Psoas muscle (tissue), 8 donors: ENCODE measurements around the gene UBXN1. TPM values are rescaled to one million over a fixed set of nuclear protein-coding genes. Genes with fewer than 3 reads are reported as not detected.

Source experiments
- ATAC-seq, 4 donors: fragments of 200-7000 bp; cut with Tn5 transposase; one replicate each; pipeline ENCODE4 v1.9.1; 2020; ENCODE audit warnings: moderate library complexity in 3 of 4, mild to moderate bottlenecking in 2 of 4
- DNase-seq, 2 donors: peaks; one replicate each; pipeline ENCODE4 v3.0.0-alpha.2; 2020
- H3K27ac ChIP-seq: fragments of 200-600 bp; one replicate; pipeline ENCODE4 v1.8.0; 2022
- H3K27me3 ChIP-seq, 3 donors: fragments of 200-600 bp in 1 of 3; one replicate each; pipeline versions ENCODE4 v1.6.1 to v1.8.0; 2013 to 2022; ENCODE audit warnings: low read length in 2 of 3, mild to moderate bottlenecking in 2 of 3, moderate library complexity in 1 of 3; ENCODE audit not compliant: insufficient read depth in 3 of 3
- H3K36me3 ChIP-seq, 2 donors: fragments of 200-600 bp in 1 of 2; one replicate each; pipeline versions ENCODE4 v1.6.1 to v1.8.0; 2013 to 2022; ENCODE audit warnings: low read depth in 1 of 2, mild to moderate bottlenecking in 1 of 2, moderate library complexity in 1 of 2; ENCODE audit not compliant: insufficient read depth in 1 of 2
- H3K4me1 ChIP-seq: fragments of 200-600 bp; one replicate; pipeline ENCODE4 v1.8.0; 2022
- H3K4me3 ChIP-seq: fragments of 200-600 bp; one replicate; pipeline ENCODE4 v1.8.0; 2022; ENCODE audit warnings: mild to moderate bottlenecking
- H3K9me3 ChIP-seq: fragments of 200-600 bp; one replicate; pipeline ENCODE4 v1.8.0; 2022
- CTCF ChIP-seq: fragments of 200-600 bp; IDR thresholded peaks from one replicate; pipeline ENCODE4 v1.8.0; 2022; ENCODE audit warnings: antibody characterized with exemption
- whole genome bisulfite sequencing, 3 donors: extraction: QIAGEN DNeasy Blood & Tissue Kit; methylation state at CpG; one replicate each; pipeline versions ENCODE4 v1.1.6 to v1.1.7; 2013; 5-methylcytosine and 5-hydroxymethylcytosine counted together
- intact Hi-C, 2 donors: fragments of 100-400 bp; cut with DNase I; formaldehyde crosslinking; loops; one replicate each; pipeline versions ENCODE4 v1.11.0 to v1.14.2; 2022
- polyA plus RNA-seq, 3 donors: library from polyadenylated mRNA; stranded (reverse); fragments of 200-250 nt; gene quantifications; one replicate each; pipeline ENCODE4 v1.2.3, GENCODE V29; 2013
- total RNA-seq, 4 donors: library from RNA; stranded (reverse); fragmentation: NEBNext Ultra II Directional in 2 of 4; extraction: Animal tissue kit (Norgen Biotek cat#: 25700) in 2 of 4; gene quantifications; one replicate each; pipeline versions ENCODE4 v1.2.1 to v1.2.4, GENCODE V29; 2021 to 2023
- donor health status: healthy with polysubstance abuse.
- donor health status: DM: no; HTN: no; CAD: no; lungs with moderate emphysema.
- donor health status: Bipolar disorder and iron deficiency.
- donor health status: healthy.
- donor health status: DM: yes; HTN: yes; CAD: no.
- donor health status: DM: no; HTN: no; CAD: no.
- donor health status: DM: no; HTN: no; CAD: no.
- donor health status: DM: yes; HTN: yes; CAD: no.

The UBXN1 gene
- total and polyA plus RNA-seq, 7 donors: 102 to 376 (median 204) TPM

GRCh38 chr11:62727165-62727871 is 48.4 kb upstream of the UBXN1 start, which contains the start of gene HNRNPUL2:
TSS of gene HNRNPUL2 (minus strand) at chr11:62727457. CDS start at chr11:62727156, 301 bp downstream.
- peaks cover 38% of the 10 kb centered on the region for H3K4me1 ChIP-seq

DNA sequence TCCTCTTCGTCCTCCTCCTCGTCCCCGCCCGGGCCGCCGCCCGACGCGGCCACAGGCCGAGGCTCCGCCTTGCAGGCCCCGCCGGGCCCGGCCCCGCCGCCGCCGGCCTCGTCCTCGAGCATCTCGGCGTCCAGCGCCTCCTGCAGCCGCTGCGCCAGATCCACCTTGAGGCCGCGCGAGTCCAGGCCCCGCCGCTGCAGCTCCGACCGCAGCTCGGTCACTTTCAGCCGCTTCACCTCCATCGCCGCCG is 48.0 kb upstream of the UBXN1 start:
- Histone ChIP-seq H3K9me3 (no peaks in the 10 kb centered on the region), H3K4me3 (peak overlapping the region; percentile 76), H3K4me1 (peaks cover 38% of the 10 kb centered on the region), H3K36me3 (peaks cover 7 to 41% of the 10 kb centered on the region in 2 donors), H3K27ac (peak overlapping the region; percentile 98), H3K27me3 (no peaks in the 10 kb centered on the region)
- DNase-seq (no peak), ATAC-seq (no peak)
- 0 to 1% (median 1%) methylated on average over 29 to 37 of the region's 37 CpGs for WGBS, 3 donors
- TF ChIP-seq CTCF: no peak
- intact Hi-C loops: loop anchor here (5.0 kb wide), 2 partner anchors 35 to 40 kb away; partner anchors contain the start of gene POLR2G (in 1 of the 2)

More at GRCh38 chr11:62727165-62727871, 48.4 kb upstream of the UBXN1 start, which contains the start of gene HNRNPUL2:
- Histone ChIP-seq H3K27me3 (no peaks in the 10 kb centered on the region), H3K4me3 (peak within 1 kb of the TSS; percentile 76), H3K36me3 (peaks cover 7 to 36% of the 10 kb centered on the region in 2 donors), H3K9me3 (no peaks in the 10 kb centered on the region), H3K27ac (peak within 1 kb of the TSS; percentile 98)
- intact Hi-C loops: loop anchor here (5.0 kb wide), 2 partner anchors 35 to 40 kb away; partner anchors contain the start of gene POLR2G (in 1 of the 2)
- peak; percentile 99 for DNase-seq
- 0% methylated on average over 48 to 72 of the region's 72 CpGs for WGBS, 3 donors
- TF ChIP-seq CTCF: no peak
- peak; percentile 92 to 94 (median 94) for ATAC-seq

DNA sequence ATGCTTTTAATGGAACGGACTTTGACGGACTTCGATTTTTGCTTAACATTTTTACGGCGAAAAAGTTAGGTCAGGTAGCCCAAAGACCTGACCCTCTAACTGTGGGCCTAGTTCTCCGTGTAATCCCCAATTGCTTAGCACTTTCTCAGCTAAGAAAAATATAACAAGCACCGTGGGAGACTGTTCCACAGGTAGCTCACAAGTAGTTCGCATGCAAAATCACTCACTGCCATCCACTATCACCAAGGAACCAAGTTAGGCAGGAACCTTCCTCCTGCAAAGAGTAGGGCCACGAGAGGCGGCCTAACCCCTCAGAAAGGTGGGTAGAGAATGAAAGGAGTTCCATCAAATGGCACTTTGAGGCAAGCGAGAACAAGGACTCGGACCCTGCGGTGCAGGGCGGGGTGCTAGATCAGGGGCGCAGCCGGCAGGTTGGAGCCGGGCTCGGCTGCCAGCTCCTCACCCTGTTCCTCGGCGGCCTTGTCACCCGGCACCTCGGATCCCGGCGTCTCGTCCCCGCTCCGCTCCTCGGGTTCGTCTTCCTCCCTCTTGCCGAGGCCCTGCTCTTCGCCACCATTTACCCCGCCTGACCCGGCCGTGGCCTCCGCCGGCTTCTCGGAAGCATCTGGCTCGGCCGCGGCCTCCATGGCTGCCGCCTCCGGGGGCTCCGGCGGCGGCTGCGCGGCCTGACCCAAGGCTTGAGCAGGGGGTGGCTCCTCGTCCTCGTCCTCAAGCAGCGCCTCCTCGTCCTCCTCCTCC is 47.5 kb upstream of the UBXN1 start:
- ATAC-seq: no peak

DNA sequence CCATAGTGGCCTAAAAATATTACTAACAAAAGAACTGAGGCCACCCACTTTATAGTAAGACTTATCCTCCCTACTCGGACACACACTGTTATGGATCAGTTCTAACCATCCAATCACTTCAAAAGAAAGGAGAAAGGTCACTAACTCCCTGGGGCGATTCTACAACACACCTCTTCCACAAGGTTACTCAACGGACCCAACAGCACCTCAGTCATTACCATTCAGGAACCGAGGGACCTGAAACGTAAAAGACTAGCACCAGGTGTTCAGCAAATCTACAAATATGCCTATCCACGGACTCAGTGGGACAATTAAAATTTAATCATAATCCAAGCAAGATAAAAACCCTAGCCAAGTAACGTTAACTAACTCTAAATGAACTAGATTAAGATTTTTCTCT is 46.8 kb upstream of the UBXN1 start:
- intact Hi-C loops: loop anchor here (5.0 kb wide), 2 partner anchors 37 to 42 kb away; partner anchors contain the start of gene POLR2G (in 1 of the 2)
- Histone ChIP-seq H3K36me3 (peaks cover 8 to 42% of the 10 kb centered on the region in 2 donors), H3K4me3 (peak overlapping the region; percentile 76), H3K27me3 (no peaks in the 10 kb centered on the region), H3K4me1 (peaks cover 36% of the 10 kb centered on the region), H3K9me3 (no peaks in the 10 kb centered on the region), H3K27ac (peak overlapping the region; percentile 98)
- no peak for ATAC-seq
- 0 to 1% (median 0%) methylated on average over 7 of the region's 7 CpGs for WGBS, 3 donors
- no peak for DNase-seq
- TF ChIP-seq CTCF: no peak

More for the DNA sequence above, 47.5 kb upstream of the UBXN1 start:
- peak overlapping the region; percentile 98 for H3K27ac ChIP-seq
- no peaks in the 10 kb centered on the region for H3K27me3 ChIP-seq
- intact Hi-C loops: loop anchor here (5.0 kb wide), 2 partner anchors 36 to 41 kb away; partner anchors contain the start of gene POLR2G (in 1 of the 2)
- peaks cover 7 to 42% of the 10 kb centered on the region in 2 donors for H3K36me3 ChIP-seq
- peaks cover 38% of the 10 kb centered on the region for H3K4me1 ChIP-seq
- no peak for TF ChIP-seq CTCF
- 0 to 1% (median 1%) methylated on average over 38 to 51 of the region's 51 CpGs for WGBS, 3 donors
- peak in 1 of 2 donors; percentile 30 for DNase-seq
- H3K9me3 ChIP-seq: no peaks in the 10 kb centered on the region
- peak overlapping the region; percentile 76 for H3K4me3 ChIP-seq
